ENCODE measurements around the gene NEFH. TPM values are rescaled to one million over a fixed set of nuclear protein-coding genes. Genes with fewer than 3 reads are reported as not detected.
A peak's percentile ranks its signal among the peaks of the same experiment; 100 is the strongest.

NEFH gene
- total and polyA plus RNA-seq, 2 donors (not counting 1 experiment from before 2014, with no cell fraction given) = 0.04 to 0.10 TPM

DNA sequence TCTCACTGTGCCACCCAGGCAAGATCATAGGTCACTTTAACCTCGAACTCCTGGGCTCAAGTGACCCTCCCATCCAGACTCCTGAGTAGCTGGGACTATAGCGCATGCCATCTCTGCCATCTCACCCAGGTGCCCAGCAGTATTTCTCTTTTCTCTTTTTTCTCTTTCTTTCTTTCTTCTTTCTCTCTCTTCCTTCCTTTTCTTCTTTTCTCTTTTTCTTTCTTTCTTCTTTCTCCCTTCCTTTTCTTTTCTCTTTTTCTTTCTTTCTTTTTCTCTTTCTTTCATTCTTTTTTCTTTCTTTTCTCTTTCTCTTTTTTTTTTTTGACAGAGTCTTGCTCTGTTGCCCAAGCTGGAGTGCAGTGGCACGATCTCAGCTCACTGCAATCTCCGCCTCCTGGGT is 28.2 kb upstream of the NEFH start:
- Histone ChIP-seq H3K4me1 (ENCODE audit: control insufficient read depth in 2 of 2, insufficient read depth in 2 of 2, low read length in 2 of 2) (no peaks in the 10 kb centered on the region), H4K20me1 (ENCODE audit: control insufficient read depth, insufficient read depth, low read length, poor library complexity, severe bottlenecking) (no peaks in the 10 kb centered on the region), H3K9me3 (ENCODE audit: control extremely low read depth in 1 of 3, control insufficient read depth in 2 of 3, insufficient read depth in 1 of 3, low read length in 2 of 3) (no peaks in the 10 kb centered on the region), H3K4me2 (replicated peaks; ENCODE audit: low read depth, low read length, poor library complexity, severe bottlenecking) (no peak overlapping the region), H3K79me2 (ENCODE audit: control insufficient read depth, insufficient read depth, low read length) (no peaks in the 10 kb centered on the region), H2AFZ (ENCODE audit: insufficient read depth, low read depth, low read length, poor library complexity, severe bottlenecking) (no peak overlapping the region), H3K4me3 (ENCODE audit: control extremely low read depth in 1 of 5, extremely low read depth in 1 of 5, insufficient read depth in 1 of 5, low read depth in 2 of 5, low read length in 4 of 5) (no peak overlapping the region), H3K27ac (ENCODE audit: low read length in 2 of 2) (no peak overlapping the region), H3K27me3 (replicated peaks in 1 of 4; ENCODE audit: control extremely low read depth in 1 of 4, control insufficient read depth in 3 of 4, insufficient read depth in 4 of 4, low read length in 3 of 4) (no peaks in the 10 kb centered on the region), H3K9ac (ENCODE audit: low read length) (no peak overlapping the region), H3K36me3 (replicated peaks in 1 of 2; ENCODE audit: control extremely low read depth in 1 of 2, control insufficient read depth in 1 of 2, extremely low read depth in 1 of 2, insufficient read depth in 2 of 2, low read length in 1 of 2) (no peaks in the 10 kb centered on the region)
- H3K9me3 Mint-ChIP-seq (ENCODE audit: insufficient read depth) = no peaks in the 10 kb centered on the region
- no peak overlapping the region for H3K27ac Mint-ChIP-seq
- ChIA-PET CTCF (interaction anchor here (1.0 kb wide), 1 partner anchor 73 kb away, joined by 3 read pairs; no protein-coding TSS in a partner anchor), POLR2A (no interaction called here)
- WGBS (ENCODE audit: insufficient coverage) = 89% methylated on average over 4 of the region's 4 CpGs
- no peak for TF ChIP-seq EZH2 (IDR thresholded peaks at IDR 0.05; ENCODE audit: borderline replicate concordance, insufficient read depth, low read depth, low read length, poor library complexity, severe bottlenecking)
- TF ChIP-seq, protein P1, sequence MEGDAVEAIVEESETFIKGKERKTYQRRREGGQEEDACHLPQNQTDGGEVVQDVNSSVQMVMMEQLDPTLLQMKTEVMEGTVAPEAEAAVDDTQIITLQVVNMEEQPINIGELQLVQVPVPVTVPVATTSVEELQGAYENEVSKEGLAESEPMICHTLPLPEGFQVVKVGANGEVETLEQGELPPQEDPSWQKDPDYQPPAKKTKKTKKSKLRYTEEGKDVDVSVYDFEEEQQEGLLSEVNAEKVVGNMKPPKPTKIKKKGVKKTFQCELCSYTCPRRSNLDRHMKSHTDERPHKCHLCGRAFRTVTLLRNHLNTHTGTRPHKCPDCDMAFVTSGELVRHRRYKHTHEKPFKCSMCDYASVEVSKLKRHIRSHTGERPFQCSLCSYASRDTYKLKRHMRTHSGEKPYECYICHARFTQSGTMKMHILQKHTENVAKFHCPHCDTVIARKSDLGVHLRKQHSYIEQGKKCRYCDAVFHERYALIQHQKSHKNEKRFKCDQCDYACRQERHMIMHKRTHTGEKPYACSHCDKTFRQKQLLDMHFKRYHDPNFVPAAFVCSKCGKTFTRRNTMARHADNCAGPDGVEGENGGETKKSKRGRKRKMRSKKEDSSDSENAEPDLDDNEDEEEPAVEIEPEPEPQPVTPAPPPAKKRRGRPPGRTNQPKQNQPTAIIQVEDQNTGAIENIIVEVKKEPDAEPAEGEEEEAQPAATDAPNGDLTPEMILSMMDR (IDR thresholded peaks at IDR 0.05) = peak; percentile 22
- no peaks in the 10 kb centered on the region for H3K4me1 Mint-ChIP-seq
- ATAC-seq (ENCODE audit: low read depth) = no peak
- intact Hi-C loops (cut with micrococcal nuclease) = no loop called here
- no peaks in the 10 kb centered on the region for H3K27me3 Mint-ChIP-seq
- DNase-seq = no peak
- H3K4me3 Mint-ChIP-seq = no peak overlapping the region

DNA sequence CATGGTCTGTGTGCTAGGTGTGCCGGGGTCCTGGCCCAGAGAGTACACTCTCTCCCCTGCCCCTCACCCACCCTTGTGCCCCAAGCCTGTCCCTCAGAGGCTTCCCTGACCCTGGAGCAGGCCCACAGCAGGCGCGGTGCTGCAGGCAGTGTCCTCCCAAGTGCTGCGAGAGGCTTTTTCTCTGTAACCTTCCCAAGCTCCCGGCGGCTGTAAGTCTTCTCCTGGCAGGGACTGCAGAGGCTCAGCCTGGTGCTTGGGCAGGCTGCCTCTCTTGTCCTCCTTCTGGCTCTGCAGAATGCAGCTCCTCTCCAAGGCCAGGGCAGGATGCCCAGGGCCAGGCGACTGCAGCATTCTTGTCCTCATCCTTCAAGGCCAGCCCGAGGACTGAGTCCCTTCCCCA is 25.7 kb upstream of the NEFH start:
- ChIA-PET CTCF (no interaction called here), POLR2A (no interaction called here)
- H3K27me3 ChIP-seq (replicated peaks in 1 of 4; ENCODE audit: control extremely low read depth in 1 of 4, control insufficient read depth in 3 of 4, insufficient read depth in 4 of 4, low read length in 3 of 4) = no peaks in the 10 kb centered on the region
- no peak for ATAC-seq (ENCODE audit: low read depth)
- no peaks in the 10 kb centered on the region for H3K27me3 Mint-ChIP-seq
- H2AFZ ChIP-seq (ENCODE audit: insufficient read depth, low read depth, low read length, poor library complexity, severe bottlenecking) = no peak overlapping the region
- no peaks in the 10 kb centered on the region for H3K9me3 ChIP-seq (ENCODE audit: control extremely low read depth in 1 of 3, control insufficient read depth in 2 of 3, insufficient read depth in 1 of 3, low read length in 2 of 3)
- intact Hi-C loops (cut with micrococcal nuclease) = no loop called here
- peaks cover 0 to 3% of the 10 kb centered on the region in 2 donors for H3K4me1 ChIP-seq (ENCODE audit: control insufficient read depth in 2 of 2, insufficient read depth in 2 of 2, low read length in 2 of 2)
- TF ChIP-seq, protein P1 (IDR thresholded peaks at IDR 0.05) = no peak
- TF ChIP-seq EZH2 (IDR thresholded peaks at IDR 0.05; ENCODE audit: borderline replicate concordance, insufficient read depth, low read depth, low read length, poor library complexity, severe bottlenecking) = no peak
- H4K20me1 ChIP-seq (ENCODE audit: control insufficient read depth, insufficient read depth, low read length, poor library complexity, severe bottlenecking) = no peaks in the 10 kb centered on the region
- WGBS (ENCODE audit: insufficient coverage) = 88% methylated on average over 8 of the region's 8 CpGs
- H3K79me2 ChIP-seq (ENCODE audit: control insufficient read depth, insufficient read depth, low read length) = no peaks in the 10 kb centered on the region
- no peak overlapping the region for H3K9ac ChIP-seq (ENCODE audit: low read length)
- no peaks in the 10 kb centered on the region for H3K9me3 Mint-ChIP-seq (ENCODE audit: insufficient read depth)
- H3K36me3 ChIP-seq (replicated peaks in 1 of 2; ENCODE audit: control extremely low read depth in 1 of 2, control insufficient read depth in 1 of 2, extremely low read depth in 1 of 2, insufficient read depth in 2 of 2, low read length in 1 of 2) = no peaks in the 10 kb centered on the region
- H3K27ac Mint-ChIP-seq = no peak overlapping the region
- no peak for DNase-seq
- peaks cover 1% of the 10 kb centered on the region for H3K4me1 Mint-ChIP-seq
- H3K4me3 ChIP-seq (ENCODE audit: control extremely low read depth in 1 of 5, extremely low read depth in 1 of 5, insufficient read depth in 1 of 5, low read depth in 2 of 5, low read length in 4 of 5) = no peak overlapping the region
- H3K27ac ChIP-seq (ENCODE audit: low read length in 2 of 2) = no peak overlapping the region
- H3K4me3 Mint-ChIP-seq = no peak overlapping the region
- H3K4me2 ChIP-seq (replicated peaks; ENCODE audit: low read depth, low read length, poor library complexity, severe bottlenecking) = no peak overlapping the region
